Panc1 (cell line): ENCODE measurements around the gene EAF1. TPM values are rescaled to one million over a fixed set of nuclear protein-coding genes. Genes with fewer than 3 reads are reported as not detected.

ENCODE experiments used
- ATAC-seq: fragments of 200-7000 bp; cut with Tn5 transposase; 2 replicates; pipeline ENCODE4 v1.9.1; 2020; ENCODE audit warnings: mild to moderate bottlenecking, moderate library complexity
- BruUV-seq: library from RNA; stranded (reverse); fragments of 400-500 nt; replicated peaks from 2 replicates; lab custom pipeline; 2021; lab: Mats Ljungman, UMichigan
- CTCF ChIA-PET: fragments of 300-600 bp; sonication (Branson Sonifier 250); formaldehyde crosslinking; loops from one replicate; lab custom pipeline; 2022; ENCODE audit warnings: antibody characterized with exemption; lab: Charles Lee
- POLR2A ChIA-PET: fragments of 300-600 bp; sonication (Branson Sonifier 250); formaldehyde crosslinking; loops from one replicate; lab custom pipeline; 2022; ENCODE audit warnings: antibody characterized with exemption; lab: Charles Lee
- DNase-seq: peaks from one replicate; pipeline ENCODE4 v3.0.0-alpha.2; 2010; ENCODE audit warnings: low read depth, low spot score
- H3K27ac ChIP-seq: 2 replicates; pipeline ENCODE4 v1.5.1; 2011; ENCODE audit warnings: mild to moderate bottlenecking, low read length, inconsistent platforms
- H3K27me3 ChIP-seq: fragments of 200-500 bp; sonication (Bioruptor generic); 2 replicates; pipeline ENCODE4 v1.6.0; 2014; ENCODE audit warnings: low read length, inconsistent platforms; ENCODE audit not compliant: control insufficient read depth, insufficient read depth
- H3K36me3 ChIP-seq: fragments of 200-500 bp; sonication (Bioruptor generic); 2 replicates; pipeline ENCODE4 v1.5.1; 2014; ENCODE audit warnings: inconsistent platforms, mild to moderate bottlenecking, low read length, moderate library complexity; ENCODE audit not compliant: control insufficient read depth, insufficient read depth
- H3K4me1 ChIP-seq: 2 replicates; pipeline ENCODE4 v1.5.1; 2011; ENCODE audit warnings: inconsistent platforms, mild to moderate bottlenecking, low read length, moderate library complexity; ENCODE audit not compliant: control insufficient read depth, insufficient read depth
- H3K4me3 ChIP-seq, 2 experiments: 2 replicates each; pipeline ENCODE4 v1.5.1; 2011 to 2012; ENCODE audit warnings: low read depth in 2 of 2, low read length in 2 of 2, mild to moderate bottlenecking in 2 of 2, inconsistent platforms in 1 of 2, moderate library complexity in 1 of 2
- H3K9me3 ChIP-seq: fragments of 200-500 bp; sonication (Bioruptor generic); 2 replicates; pipeline ENCODE4 v1.5.1; 2014; ENCODE audit warnings: low read depth, mild to moderate bottlenecking, inconsistent platforms, low read length, moderate library complexity; ENCODE audit not compliant: control insufficient read depth, insufficient read depth
- CTCF ChIP-seq: fragments of 450-650 bp; IDR thresholded peaks from 2 replicates; pipeline ENCODE4 v1.5.1; 2017; ENCODE audit warnings: mild to moderate bottlenecking
- POLR2AphosphoS5 ChIP-seq: IDR thresholded peaks from 2 replicates; pipeline ENCODE4 v1.6.1; 2012; ENCODE audit warnings: mild to moderate bottlenecking, low read depth, low read length, moderate library complexity
- REST ChIP-seq, 2 experiments: IDR thresholded peaks; 2 replicates each; pipeline ENCODE4 v1.6.1; 2011 to 2012; ENCODE audit warnings: low read depth in 2 of 2, control low read depth in 1 of 2, low read length in 1 of 2, mild to moderate bottlenecking in 1 of 2, moderate library complexity in 1 of 2; ENCODE audit not compliant: insufficient read depth in 1 of 2
- SIN3A ChIP-seq: IDR thresholded peaks from 2 replicates; pipeline ENCODE4 v1.6.1; 2012; ENCODE audit warnings: low read depth, mild to moderate bottlenecking, low read length, moderate library complexity, borderline replicate concordance; ENCODE audit not compliant: insufficient read depth
- TCF7L2 ChIP-seq: IDR thresholded peaks from 2 replicates; pipeline ENCODE4 v1.6.1; 2011; ENCODE audit warnings: mild to moderate bottlenecking, low read depth, low read length, inconsistent platforms
- in situ Hi-C: cut with HindIII; loops from 2 replicates; pipeline ENCODE4 v1.10.0; 2016; ENCODE audit warnings: low sequenced_read_pairs, low pct_unique_long_range_greater_than_20kb
- intact Hi-C: fragments of 100-400 bp; cut with micrococcal nuclease; formaldehyde crosslinking; loops from one replicate; pipeline ENCODE4 v1.10.0; 2022; ENCODE audit not compliant: unreplicated experiment
- total RNA-seq: library from RNA; stranded (reverse); gene quantifications from one replicate; pipeline ENCODE4 v1.2.1, GENCODE V29; 2021; ENCODE audit not compliant: unreplicated experiment

The EAF1 gene
- total RNA-seq, 1 experiment from 2014 or later: 16.1 TPM

- Histone ChIP-seq H3K27me3 (no peaks in the 10 kb centered on the region), H3K27ac (no peak overlapping the region), H3K9me3 (no peaks in the 10 kb centered on the region), H3K4me1 (no peaks in the 10 kb centered on the region), H3K36me3 (no peaks in the 10 kb centered on the region), H3K4me3 (no peak overlapping the region)
- POLR2A ChIA-PET: no interaction called here
- CTCF ChIA-PET: no interaction called here
- BruUV-seq: no TSS peak
- DNase-seq (no peak), ATAC-seq (no peak)
- intact Hi-C loops: no loop called here
- TF ChIP-seq SIN3A (no peak), TCF7L2 (no peak), POLR2AphosphoS5 (no peak), CTCF (no peak), REST (IDR thresholded peaks at IDR 0.05; ENCODE audit: insufficient read depth in 1 of 2, low read depth in 2 of 2, low read length in 1 of 2) (no peak)
- in situ Hi-C loops: no loop called here
Observed at GRCh38 chr3:15467227-15468181, 40.1 kb downstream of the EAF1 start.

- Histone ChIP-seq H3K27me3 (no peaks in the 10 kb centered on the region), H3K4me1 (no peaks in the 10 kb centered on the region), H3K36me3 (no peaks in the 10 kb centered on the region), H3K27ac (no peak overlapping the region), H3K4me3 (no peak overlapping the region), H3K9me3 (no peaks in the 10 kb centered on the region)
- intact Hi-C loops: no loop called here
- in situ Hi-C loops: no loop called here
- ChIA-PET CTCF (no interaction called here), POLR2A (no interaction called here)
- TF ChIP-seq CTCF: no peak
- TF ChIP-seq REST (IDR thresholded peaks at IDR 0.05; ENCODE audit: insufficient read depth in 1 of 2, low read depth in 2 of 2, low read length in 1 of 2): no peak
- TF ChIP-seq SIN3A: no peak
- TF ChIP-seq TCF7L2: no peak
- BruUV-seq: no TSS peak
- no peak for DNase-seq
- ATAC-seq: no peak
Observed at GRCh38 chr3:15470261-15470660, 42.9 kb downstream of the EAF1 start.
